HCT116 (cell line): Measurements from ENCODE around the gene NEUROD4. TPM values are rescaled to one million over a fixed set of nuclear protein-coding genes. Genes with fewer than 3 reads are reported as not detected.

ENCODE experiments used
- ATAC-seq: fragments of 200-7000 bp; cut with Tn5 transposase; 2 replicates; pipeline ENCODE4 v1.9.1; 2020; ENCODE audit warnings: mild to moderate bottlenecking, moderate library complexity
- BruUV-seq: library from RNA; stranded (reverse); fragments of 400-500 nt; replicated peaks from 2 replicates; lab custom pipeline; 2021; lab: Mats Ljungman, UMichigan
- CTCF ChIA-PET: fragments of 300-600 bp; sonication (Branson Sonifier 250); formaldehyde crosslinking; loops from one replicate; lab custom pipeline; 2021; ENCODE audit warnings: antibody characterized with exemption; lab: Charles Lee
- POLR2A ChIA-PET: fragments of 300-600, 350-600 bp; sonication (Branson Sonifier 250); formaldehyde crosslinking; loops from one replicate; lab custom pipeline; 2021; ENCODE audit warnings: antibody characterized with exemption; lab: Charles Lee
- RAD21 ChIA-PET, 2 experiments: fragments of 300-600 bp; sonication (Branson Sonifier 250); formaldehyde crosslinking; loops; one replicate each; lab custom pipeline; 2023; ENCODE audit warnings: low total read pairs in 2 of 2; ENCODE audit not compliant: uncharacterized antibody in 2 of 2, unreplicated experiment in 2 of 2, low non-redundant PET in 1 of 2; lab: Charles Lee
- DNase-seq: peaks from one replicate; pipeline ENCODE4 v3.0.0-alpha.2; 2010; ENCODE audit warnings: low read depth, low spot score
- H2AFZ ChIP-seq: fragments of 200-600 bp; shearing (Covaris generic), sonication (generic); 2 replicates; pipeline ENCODE4 v1.6.1; 2017; ENCODE audit warnings: low read depth, mixed run types, mixed read lengths, antibody characterized with exemption, low read length; ENCODE audit not compliant: poor library complexity, severe bottlenecking
- H3K27ac ChIP-seq: 2 replicates; pipeline ENCODE4 v1.5.1; 2012; ENCODE audit warnings: low read depth, low read length
- H3K27me3 ChIP-seq: fragments of 200-600 bp; sonication (generic); 2 replicates; pipeline ENCODE4 v1.6.1; 2016; ENCODE audit warnings: mixed run types, low read length, mixed read lengths; ENCODE audit not compliant: insufficient read depth
- H3K36me3 ChIP-seq, 2 experiments: fragments of 200-500 bp in 1 of 2; fragments of 200-600 bp in 1 of 2; sonication (Bioruptor generic) in 1 of 2; sonication (generic) in 1 of 2; 2 replicates each; pipeline versions ENCODE4 v1.5.1 to v1.6.1; 2014 to 2016; ENCODE audit warnings: low read length in 2 of 2, inconsistent platforms in 1 of 2, mixed read lengths in 1 of 2, mixed run types in 1 of 2; ENCODE audit not compliant: insufficient read depth in 2 of 2, control insufficient read depth in 1 of 2
- H3K4me1 ChIP-seq, 2 experiments: fragments of 200-600 bp in 1 of 2; sonication (generic) in 1 of 2; 2 replicates each; pipeline versions ENCODE4 v1.5.1 to v1.6.1; 2012 to 2017; ENCODE audit warnings: low read length in 2 of 2, inconsistent platforms in 1 of 2, mild to moderate bottlenecking in 1 of 2, mixed read lengths in 1 of 2, mixed run types in 1 of 2, moderate library complexity in 1 of 2; ENCODE audit not compliant: insufficient read depth in 2 of 2, control insufficient read depth in 1 of 2
- H3K4me2 ChIP-seq: fragments of 200-600 bp; sonication (generic); 2 replicates; pipeline ENCODE4 v1.6.1; 2017; ENCODE audit warnings: mixed run types, low read length, mixed read lengths
- H3K4me3 ChIP-seq, 2 experiments: fragments of 200-600 bp in 1 of 2; sonication (generic) in 1 of 2; replicated peaks in 1 of 2; 2 replicates each; pipeline ENCODE4 v1.5.1; 2011 to 2016; ENCODE audit warnings: low read length in 2 of 2, control low read depth in 1 of 2, low read depth in 1 of 2, mild to moderate bottlenecking in 1 of 2, mixed read lengths in 1 of 2, mixed run types in 1 of 2
- H3K79me2 ChIP-seq: fragments of 200-600 bp; sonication (generic); 2 replicates; pipeline ENCODE4 v1.6.1; 2017; ENCODE audit warnings: mild to moderate bottlenecking, mixed run types, low read length, moderate library complexity, mixed read lengths; ENCODE audit not compliant: insufficient read depth
- H3K9ac ChIP-seq: fragments of 200-600 bp; sonication (generic); 2 replicates; pipeline ENCODE4 v1.6.1; 2016; ENCODE audit warnings: low read length, mixed read lengths
- H3K9me2 ChIP-seq: fragments of 200-600 bp; sonication (generic), shearing (Covaris generic); 2 replicates; pipeline ENCODE4 v1.6.1; 2017; ENCODE audit warnings: mixed run types, mild to moderate bottlenecking, moderate library complexity; ENCODE audit not compliant: insufficient read depth
- H3K9me3 ChIP-seq, 2 experiments: fragments of 200-500 bp in 1 of 2; fragments of 200-600 bp in 1 of 2; sonication (Bioruptor generic) in 1 of 2; sonication (generic) in 1 of 2; 2 replicates each; pipeline ENCODE4 v1.6.1; 2014 to 2017; ENCODE audit warnings: low read length in 2 of 2, mixed read lengths in 2 of 2, inconsistent platforms in 1 of 2, low read depth in 1 of 2, mild to moderate bottlenecking in 1 of 2, mixed run types in 1 of 2, moderate library complexity in 1 of 2; ENCODE audit not compliant: control insufficient read depth in 1 of 2, insufficient read depth in 1 of 2
- H4K20me1 ChIP-seq: fragments of 200-600 bp; sonication (generic), shearing (Covaris generic); 2 replicates; pipeline ENCODE4 v1.6.1; 2017; ENCODE audit warnings: mixed run types, mild to moderate bottlenecking, moderate library complexity; ENCODE audit not compliant: insufficient read depth
- CBX3 ChIP-seq: IDR thresholded peaks from 2 replicates; pipeline ENCODE4 v1.6.1; 2012; ENCODE audit warnings: low read depth
- CEBPB ChIP-seq: IDR thresholded peaks from 2 replicates; pipeline ENCODE4 v1.6.1; 2012; ENCODE audit warnings: low read depth
- ELF1 ChIP-seq: IDR thresholded peaks from 2 replicates; pipeline ENCODE4 v1.6.1; 2012; ENCODE audit warnings: low read depth, borderline replicate concordance
- EZH2phosphoT487 ChIP-seq: fragments of 200-600 bp; IDR thresholded peaks from 2 replicates; pipeline ENCODE4 v1.6.1; 2018; ENCODE audit warnings: antibody characterized with exemption, borderline replicate concordance
- JUND ChIP-seq: IDR thresholded peaks from 2 replicates; pipeline ENCODE4 v1.6.1; 2012
- POLR2AphosphoS5 ChIP-seq: IDR thresholded peaks from 2 replicates; pipeline ENCODE4 v1.6.1; 2011; ENCODE audit warnings: mild to moderate bottlenecking, low read depth, low read length, moderate library complexity
- SIN3A ChIP-seq: IDR thresholded peaks from 2 replicates; pipeline ENCODE4 v1.6.1; 2012; ENCODE audit warnings: low read depth
- SRF ChIP-seq: IDR thresholded peaks from 2 replicates; pipeline ENCODE4 v1.6.1; 2012; ENCODE audit warnings: low read depth
- ZNF274 ChIP-seq: fragments of 200-500 bp; sonication (Bioruptor generic); IDR thresholded peaks from 2 replicates; pipeline ENCODE4 v1.6.1; 2014; ENCODE audit warnings: mild to moderate bottlenecking, low read depth, low read length, inconsistent platforms
- intact Hi-C: fragments of 100-400 bp; cut with micrococcal nuclease; formaldehyde crosslinking; loops from 2 replicates; pipeline ENCODE4 v1.10.0; 2022
- total RNA-seq: library from RNA; stranded (reverse); gene quantifications from one replicate; pipeline ENCODE4 v1.2.1, GENCODE V29; 2021; ENCODE audit not compliant: unreplicated experiment
- TF ChIP-seq, protein P1 (sequence below): IDR thresholded peaks from 2 replicates; pipeline ENCODE4 v1.6.1; 2012
- TF ChIP-seq, protein P2 (sequence below), 3 experiments: fragments of 200-600 bp in 1 of 3; sonication (generic) in 1 of 3; IDR thresholded peaks in 2 of 3; conservative IDR thresholded peaks in 1 of 3; 2 replicates each; pipeline ENCODE4 v1.5.1; 2012 to 2017; ENCODE audit warnings: low read depth in 2 of 3, low read length in 2 of 3, antibody characterized with exemption in 1 of 3, borderline replicate concordance in 1 of 3, control low read depth in 1 of 3, mild to moderate bottlenecking in 1 of 3, mixed read lengths in 1 of 3, mixed run types in 1 of 3, moderate library complexity in 1 of 3; ENCODE audit not compliant: insufficient read depth in 1 of 3
- TF ChIP-seq, protein P3 (sequence below): IDR thresholded peaks from 2 replicates; pipeline ENCODE4 v1.6.1; 2012; ENCODE audit warnings: low read depth

NEUROD4 gene
- total RNA-seq, 1 experiment from 2014 or later = not detected

DNA sequence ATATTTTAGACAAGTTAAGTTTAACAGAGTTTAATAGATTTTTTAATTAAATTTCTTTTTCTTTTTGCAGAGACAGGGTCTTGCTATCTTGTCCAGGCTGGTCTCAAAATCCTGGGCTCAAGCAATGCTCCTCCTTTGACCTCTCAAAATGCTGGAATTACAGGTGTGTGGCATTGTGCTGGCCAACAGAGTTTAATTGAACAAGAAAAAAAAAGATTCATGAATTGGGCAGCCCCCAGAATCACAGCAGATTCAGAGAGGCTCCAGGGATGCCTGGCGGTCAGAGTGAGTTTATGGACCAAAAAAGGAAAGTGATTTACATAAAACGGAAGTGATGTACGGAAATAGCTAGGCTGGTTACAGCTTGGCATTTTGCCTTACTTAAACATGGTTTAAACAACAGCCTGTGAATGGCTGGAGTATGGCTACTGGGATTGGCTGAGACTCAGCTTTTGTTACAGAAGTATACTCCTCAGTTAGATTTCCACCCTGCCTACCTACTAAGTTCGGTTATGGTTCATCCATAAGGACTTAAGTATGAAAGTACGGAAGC is 20.7 kb upstream of the NEUROD4 start:
- H3K9me2 ChIP-seq = no peaks in the 10 kb centered on the region
- no peak for TF ChIP-seq ELF1
- DNase-seq (no peak), ATAC-seq (no peak)
- CTCF ChIA-PET = interaction anchor here (1.9 to 2.2 kb wide), 2 partner anchors 69 to 73 kb away, joined by 6 to 8 read pairs; no protein-coding TSS in a partner anchor
- peaks cover 83% of the 10 kb centered on the region for H3K27me3 ChIP-seq
- BruUV-seq = no TSS peak
- RAD21 ChIA-PET = interaction anchor here in 1 of 2 experiments (0.6 kb wide), 1 partner anchor 621 kb away, joined by 3 read pairs; no protein-coding TSS in a partner anchor
- H3K79me2 ChIP-seq = no peaks in the 10 kb centered on the region
- H2AFZ ChIP-seq = no peak overlapping the region
- no peaks in the 10 kb centered on the region for H3K4me1 ChIP-seq
- H3K9me3 ChIP-seq = no peaks in the 10 kb centered on the region
- no peaks in the 10 kb centered on the region for H3K36me3 ChIP-seq
- H3K4me2 ChIP-seq = no peak overlapping the region
- H4K20me1 ChIP-seq = no peaks in the 10 kb centered on the region
- intact Hi-C loops = no loop called here
- H3K4me3 ChIP-seq = no peak overlapping the region
- no peak overlapping the region for H3K27ac ChIP-seq
- POLR2A ChIA-PET = no interaction called here
- no peak overlapping the region for H3K9ac ChIP-seq

DNA sequence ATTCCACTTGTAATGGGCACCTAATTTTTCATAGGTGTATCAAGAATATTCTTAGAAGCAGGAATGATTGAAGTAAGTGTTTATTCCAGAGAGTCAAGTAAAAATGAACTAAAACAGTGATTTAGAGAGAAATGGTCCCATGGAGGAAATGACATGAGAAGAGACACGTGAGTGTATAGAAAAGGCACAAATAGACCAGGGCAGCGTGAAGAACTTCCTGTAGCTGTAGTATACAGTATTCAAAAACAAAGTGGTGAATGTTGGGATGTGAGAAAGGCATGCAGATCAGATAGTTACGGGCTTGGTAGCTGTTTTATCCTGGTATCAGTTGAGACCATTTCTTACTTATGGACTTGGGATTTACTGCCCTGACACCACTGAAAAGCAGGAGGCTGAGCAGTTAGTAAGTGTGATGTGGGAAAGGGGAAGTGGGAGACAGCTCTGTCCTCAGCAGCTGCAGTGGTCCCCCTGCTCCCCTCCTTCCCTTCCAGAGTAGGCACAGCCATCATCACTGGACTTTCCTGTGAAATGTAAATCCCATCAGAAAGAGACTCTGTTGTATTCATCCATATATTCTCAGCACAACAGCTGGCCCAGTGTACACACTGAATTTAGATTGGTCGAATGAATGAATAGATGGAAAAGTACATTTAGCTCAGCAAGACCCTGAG is 18.4 kb upstream of the NEUROD4 start:
- POLR2A ChIA-PET = no interaction called here
- RAD21 ChIA-PET = no interaction called here
- DNase-seq (no peak), ATAC-seq (no peak)
- Histone ChIP-seq H3K79me2 (no peaks in the 10 kb centered on the region), H3K4me2 (no peak overlapping the region), H3K9me2 (no peaks in the 10 kb centered on the region), H3K9ac (no peak overlapping the region), H3K4me3 (no peak overlapping the region), H3K36me3 (no peaks in the 10 kb centered on the region), H4K20me1 (no peaks in the 10 kb centered on the region), H3K4me1 (no peaks in the 10 kb centered on the region), H2AFZ (no peak overlapping the region), H3K9me3 (no peaks in the 10 kb centered on the region), H3K27ac (no peak overlapping the region), H3K27me3 (peaks cover 87% of the 10 kb centered on the region)
- CTCF ChIA-PET = interaction anchor here (3.6 kb wide), 1 partner anchor 8 kb away, joined by 13 read pairs; no protein-coding TSS in a partner anchor
- BruUV-seq = no TSS peak
- intact Hi-C loops = no loop called here
- TF ChIP-seq CBX3 = no peak
- TF ChIP-seq, protein P1, sequence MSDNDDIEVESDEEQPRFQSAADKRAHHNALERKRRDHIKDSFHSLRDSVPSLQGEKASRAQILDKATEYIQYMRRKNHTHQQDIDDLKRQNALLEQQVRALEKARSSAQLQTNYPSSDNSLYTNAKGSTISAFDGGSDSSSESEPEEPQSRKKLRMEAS = no peak
- TF ChIP-seq CEBPB = no peak
- TF ChIP-seq SRF = no peak
- no peak for TF ChIP-seq POLR2AphosphoS5
- TF ChIP-seq, protein P2, sequence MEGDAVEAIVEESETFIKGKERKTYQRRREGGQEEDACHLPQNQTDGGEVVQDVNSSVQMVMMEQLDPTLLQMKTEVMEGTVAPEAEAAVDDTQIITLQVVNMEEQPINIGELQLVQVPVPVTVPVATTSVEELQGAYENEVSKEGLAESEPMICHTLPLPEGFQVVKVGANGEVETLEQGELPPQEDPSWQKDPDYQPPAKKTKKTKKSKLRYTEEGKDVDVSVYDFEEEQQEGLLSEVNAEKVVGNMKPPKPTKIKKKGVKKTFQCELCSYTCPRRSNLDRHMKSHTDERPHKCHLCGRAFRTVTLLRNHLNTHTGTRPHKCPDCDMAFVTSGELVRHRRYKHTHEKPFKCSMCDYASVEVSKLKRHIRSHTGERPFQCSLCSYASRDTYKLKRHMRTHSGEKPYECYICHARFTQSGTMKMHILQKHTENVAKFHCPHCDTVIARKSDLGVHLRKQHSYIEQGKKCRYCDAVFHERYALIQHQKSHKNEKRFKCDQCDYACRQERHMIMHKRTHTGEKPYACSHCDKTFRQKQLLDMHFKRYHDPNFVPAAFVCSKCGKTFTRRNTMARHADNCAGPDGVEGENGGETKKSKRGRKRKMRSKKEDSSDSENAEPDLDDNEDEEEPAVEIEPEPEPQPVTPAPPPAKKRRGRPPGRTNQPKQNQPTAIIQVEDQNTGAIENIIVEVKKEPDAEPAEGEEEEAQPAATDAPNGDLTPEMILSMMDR (IDR thresholded peaks at IDR 0.05 in 2 of 3, conservative IDR thresholded peaks at IDR 0.05 in 1 of 3; ENCODE audit: borderline replicate concordance in 1 of 3, insufficient read depth in 1 of 3, low read depth in 2 of 3, low read length in 2 of 3) = no peak
- TF ChIP-seq JUND = no peak
- TF ChIP-seq ZNF274 = no peak
- TF ChIP-seq SIN3A = no peak
- no peak for TF ChIP-seq EZH2phosphoT487
- no peak for TF ChIP-seq ELF1
- TF ChIP-seq, protein P3, sequence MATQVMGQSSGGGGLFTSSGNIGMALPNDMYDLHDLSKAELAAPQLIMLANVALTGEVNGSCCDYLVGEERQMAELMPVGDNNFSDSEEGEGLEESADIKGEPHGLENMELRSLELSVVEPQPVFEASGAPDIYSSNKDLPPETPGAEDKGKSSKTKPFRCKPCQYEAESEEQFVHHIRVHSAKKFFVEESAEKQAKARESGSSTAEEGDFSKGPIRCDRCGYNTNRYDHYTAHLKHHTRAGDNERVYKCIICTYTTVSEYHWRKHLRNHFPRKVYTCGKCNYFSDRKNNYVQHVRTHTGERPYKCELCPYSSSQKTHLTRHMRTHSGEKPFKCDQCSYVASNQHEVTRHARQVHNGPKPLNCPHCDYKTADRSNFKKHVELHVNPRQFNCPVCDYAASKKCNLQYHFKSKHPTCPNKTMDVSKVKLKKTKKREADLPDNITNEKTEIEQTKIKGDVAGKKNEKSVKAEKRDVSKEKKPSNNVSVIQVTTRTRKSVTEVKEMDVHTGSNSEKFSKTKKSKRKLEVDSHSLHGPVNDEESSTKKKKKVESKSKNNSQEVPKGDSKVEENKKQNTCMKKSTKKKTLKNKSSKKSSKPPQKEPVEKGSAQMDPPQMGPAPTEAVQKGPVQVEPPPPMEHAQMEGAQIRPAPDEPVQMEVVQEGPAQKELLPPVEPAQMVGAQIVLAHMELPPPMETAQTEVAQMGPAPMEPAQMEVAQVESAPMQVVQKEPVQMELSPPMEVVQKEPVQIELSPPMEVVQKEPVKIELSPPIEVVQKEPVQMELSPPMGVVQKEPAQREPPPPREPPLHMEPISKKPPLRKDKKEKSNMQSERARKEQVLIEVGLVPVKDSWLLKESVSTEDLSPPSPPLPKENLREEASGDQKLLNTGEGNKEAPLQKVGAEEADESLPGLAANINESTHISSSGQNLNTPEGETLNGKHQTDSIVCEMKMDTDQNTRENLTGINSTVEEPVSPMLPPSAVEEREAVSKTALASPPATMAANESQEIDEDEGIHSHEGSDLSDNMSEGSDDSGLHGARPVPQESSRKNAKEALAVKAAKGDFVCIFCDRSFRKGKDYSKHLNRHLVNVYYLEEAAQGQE = no peak
